GM15510 (cell line): ENCODE data around the gene GCH1.
A peak's percentile ranks its signal among the peaks of the same experiment; 100 is the strongest.

ENCODE experiments used
- POLR2A ChIP-seq: IDR thresholded peaks from 3 replicates; pipeline ENCODE4 v1.6.1; 2011; ENCODE audit warnings: borderline replicate concordance; ENCODE audit not compliant: insufficient read length; ENCODE audit errors: extremely low read depth

Gene GCH1

GRCh38 chr14:54902521-54903420, at the start of gene GCH1:
Gene GCH1, minus strand, starts transcription at chr14:54902826. Its CDS starts 163 bp downstream, at chr14:54902663.
- TF ChIP-seq POLR2A, result peak; percentile 98

GRCh38 chr14:54947230-54947629, 44.6 kb upstream of the GCH1 start:
- TF ChIP-seq POLR2A, result no peak

- no peak for TF ChIP-seq POLR2A
Measured at GRCh38 chr14:54946500-54946899, 43.9 kb upstream of the GCH1 start.

GRCh38 chr14:54944737-54945391, 42.2 kb upstream of the GCH1 start:
- TF ChIP-seq POLR2A, result no peak

- no peak for TF ChIP-seq POLR2A
Measured at GRCh38 chr14:54942913-54943312, 40.3 kb upstream of the GCH1 start.

GRCh38 chr14:54936816-54937215, 34.2 kb upstream of the GCH1 start:
- TF ChIP-seq POLR2A, result no peak

GRCh38 chr14:54935958-54936357, 33.3 kb upstream of the GCH1 start:
- no peak for TF ChIP-seq POLR2A

GRCh38 chr14:54935100-54935499, 32.5 kb upstream of the GCH1 start:
- no peak for TF ChIP-seq POLR2A

GRCh38 chr14:54933006-54933405, 30.4 kb upstream of the GCH1 start:
- no peak for TF ChIP-seq POLR2A

GRCh38 chr14:54931598-54932340, 29.1 kb upstream of the GCH1 start:
- no peak for TF ChIP-seq POLR2A

GRCh38 chr14:54931101-54931500, 28.5 kb upstream of the GCH1 start:
- no peak for TF ChIP-seq POLR2A

- TF ChIP-seq POLR2A, result no peak
Measured at GRCh38 chr14:54929556-54929955, 26.9 kb upstream of the GCH1 start.

- no peak for TF ChIP-seq POLR2A
Measured at GRCh38 chr14:54928216-54928615, 25.6 kb upstream of the GCH1 start.

- TF ChIP-seq POLR2A, result no peak
Measured at GRCh38 chr14:54927551-54927950, 24.9 kb upstream of the GCH1 start.

GRCh38 chr14:54922598-54922997, 20.0 kb upstream of the GCH1 start:
- TF ChIP-seq POLR2A, result no peak
